GM12875 (cell line): ENCODE data around the gene HAPLN1.

Experiments used
- H3K4me3 ChIP-seq: one replicate; pipeline ENCODE4 v1.5.1; 2011; ENCODE audit warnings: low read depth, low read length, control low read depth
- TF ChIP-seq, protein P1 (sequence below): IDR thresholded peaks from 2 replicates; pipeline ENCODE4 v1.5.1; 2011; ENCODE audit warnings: low read depth, mild to moderate bottlenecking, control low read depth, inconsistent platforms, low read length, moderate library complexity, borderline replicate concordance; ENCODE audit not compliant: insufficient read depth

The HAPLN1 gene

GRCh38 chr5:83645936-83646335, 74.7 kb downstream of the HAPLN1 start:
- TF ChIP-seq, protein P1, sequence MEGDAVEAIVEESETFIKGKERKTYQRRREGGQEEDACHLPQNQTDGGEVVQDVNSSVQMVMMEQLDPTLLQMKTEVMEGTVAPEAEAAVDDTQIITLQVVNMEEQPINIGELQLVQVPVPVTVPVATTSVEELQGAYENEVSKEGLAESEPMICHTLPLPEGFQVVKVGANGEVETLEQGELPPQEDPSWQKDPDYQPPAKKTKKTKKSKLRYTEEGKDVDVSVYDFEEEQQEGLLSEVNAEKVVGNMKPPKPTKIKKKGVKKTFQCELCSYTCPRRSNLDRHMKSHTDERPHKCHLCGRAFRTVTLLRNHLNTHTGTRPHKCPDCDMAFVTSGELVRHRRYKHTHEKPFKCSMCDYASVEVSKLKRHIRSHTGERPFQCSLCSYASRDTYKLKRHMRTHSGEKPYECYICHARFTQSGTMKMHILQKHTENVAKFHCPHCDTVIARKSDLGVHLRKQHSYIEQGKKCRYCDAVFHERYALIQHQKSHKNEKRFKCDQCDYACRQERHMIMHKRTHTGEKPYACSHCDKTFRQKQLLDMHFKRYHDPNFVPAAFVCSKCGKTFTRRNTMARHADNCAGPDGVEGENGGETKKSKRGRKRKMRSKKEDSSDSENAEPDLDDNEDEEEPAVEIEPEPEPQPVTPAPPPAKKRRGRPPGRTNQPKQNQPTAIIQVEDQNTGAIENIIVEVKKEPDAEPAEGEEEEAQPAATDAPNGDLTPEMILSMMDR, result no peak
- H3K4me3 ChIP-seq, result no peak overlapping the region

DNA sequence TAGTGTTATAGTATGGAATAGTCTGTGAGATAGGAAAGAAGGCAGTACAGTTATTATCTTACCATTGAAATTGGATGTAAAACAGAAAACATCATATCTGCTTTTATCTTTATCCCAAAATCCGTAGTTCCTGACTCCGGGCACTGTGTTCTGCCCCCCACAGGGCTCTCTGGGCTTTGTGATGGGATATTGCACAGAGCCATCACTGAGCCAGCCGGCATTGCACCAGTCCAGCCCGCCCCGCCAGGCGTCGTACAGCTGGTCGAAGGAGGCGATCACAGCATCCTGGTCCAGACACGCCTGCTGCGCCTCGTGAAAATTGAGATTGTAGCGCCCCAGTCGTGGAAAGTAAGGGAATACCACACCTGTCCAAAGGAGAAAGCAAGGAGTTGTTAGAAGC, 76.4 kb downstream of the HAPLN1 start:
- TF ChIP-seq, protein P1, result no peak

GRCh38 chr5:83641946-83642345, 78.7 kb downstream of the HAPLN1 start:
- TF ChIP-seq, protein P1, result no peak
- no peak overlapping the region for H3K4me3 ChIP-seq

More for the DNA sequence above, 76.4 kb downstream of the HAPLN1 start:
- H3K4me3 ChIP-seq, result no peak overlapping the region

DNA sequence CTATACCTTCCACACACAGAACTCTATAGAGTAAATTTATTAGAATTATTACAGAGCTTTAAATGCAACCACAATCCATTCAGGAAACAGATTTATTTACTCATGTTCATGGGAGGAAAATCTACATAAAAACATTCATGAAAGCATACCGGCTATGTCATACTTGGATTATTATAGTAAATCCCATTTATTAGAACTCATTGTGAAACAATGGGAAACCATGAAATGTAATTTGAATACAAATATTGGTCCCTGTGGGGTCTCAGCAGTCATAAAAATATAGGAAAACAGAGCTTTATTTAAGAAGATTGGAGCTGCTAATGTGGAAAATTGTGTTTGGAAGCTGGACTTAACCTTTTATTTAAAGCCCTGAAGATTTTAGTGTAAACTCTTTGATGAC, 80.7 kb downstream of the HAPLN1 start:
- TF ChIP-seq, protein P1, result no peak
- no peak overlapping the region for H3K4me3 ChIP-seq

GRCh38 chr5:83636156-83636555, 84.5 kb downstream of the HAPLN1 start:
- TF ChIP-seq, protein P1, result no peak
- no peak overlapping the region for H3K4me3 ChIP-seq

- H3K4me3 ChIP-seq, result no peak overlapping the region
- TF ChIP-seq, protein P1, result no peak
Observed at GRCh38 chr5:83633285-83633684, 87.4 kb downstream of the HAPLN1 start.

DNA sequence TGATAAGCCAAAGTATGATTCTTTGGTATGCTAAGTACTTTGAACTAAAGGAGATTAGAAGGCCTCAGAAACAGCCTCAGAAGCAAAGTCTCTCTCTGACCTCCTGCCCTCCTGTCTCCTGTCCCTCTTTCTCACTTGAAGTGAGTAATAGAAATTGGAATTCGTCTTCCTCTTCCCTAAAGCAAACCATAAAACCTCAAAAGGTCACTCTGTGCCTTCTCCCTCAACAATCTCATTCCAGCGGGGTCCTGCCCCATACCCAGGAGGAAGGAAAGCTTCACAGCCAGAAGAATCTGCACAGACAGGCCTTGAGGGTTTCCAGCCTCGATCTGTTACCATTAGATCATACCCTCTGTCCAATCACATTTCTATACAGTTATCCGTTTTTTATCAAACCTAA, 87.8 kb downstream of the HAPLN1 start:
- H3K4me3 ChIP-seq, result no peak overlapping the region
- TF ChIP-seq, protein P1, result no peak
